NB4 (cell line): ENCODE measurements around the gene JAK2.
A peak's percentile ranks its signal among the peaks of the same experiment; 100 is the strongest.

ENCODE experiments used
- DNase-seq: peaks from one replicate; pipeline ENCODE4 v3.0.0; 2010; ENCODE audit warnings: low read depth
- H3K4me3 ChIP-seq: one replicate; pipeline ENCODE4 v1.5.1; 2011; ENCODE audit warnings: mild to moderate bottlenecking, low read depth, low read length, moderate library complexity
- MYC ChIP-seq: IDR thresholded peaks from 2 replicates; pipeline ENCODE4 v1.6.1; 2011; ENCODE audit warnings: low read depth, low read length
- POLR2A ChIP-seq: IDR thresholded peaks from 2 replicates; pipeline ENCODE4 v1.6.1; 2011; ENCODE audit warnings: mild to moderate bottlenecking; ENCODE audit not compliant: insufficient read length; ENCODE audit errors: extremely low read depth
- TF ChIP-seq, protein P1 (sequence below): IDR thresholded peaks from 2 replicates; pipeline ENCODE4 v1.6.1; 2011; ENCODE audit warnings: low read depth, low read length
- TF ChIP-seq, protein P2 (sequence below): IDR thresholded peaks from one replicate; pipeline ENCODE4 v1.5.1; 2012; ENCODE audit warnings: low read depth, low read length

Gene JAK2

DNA sequence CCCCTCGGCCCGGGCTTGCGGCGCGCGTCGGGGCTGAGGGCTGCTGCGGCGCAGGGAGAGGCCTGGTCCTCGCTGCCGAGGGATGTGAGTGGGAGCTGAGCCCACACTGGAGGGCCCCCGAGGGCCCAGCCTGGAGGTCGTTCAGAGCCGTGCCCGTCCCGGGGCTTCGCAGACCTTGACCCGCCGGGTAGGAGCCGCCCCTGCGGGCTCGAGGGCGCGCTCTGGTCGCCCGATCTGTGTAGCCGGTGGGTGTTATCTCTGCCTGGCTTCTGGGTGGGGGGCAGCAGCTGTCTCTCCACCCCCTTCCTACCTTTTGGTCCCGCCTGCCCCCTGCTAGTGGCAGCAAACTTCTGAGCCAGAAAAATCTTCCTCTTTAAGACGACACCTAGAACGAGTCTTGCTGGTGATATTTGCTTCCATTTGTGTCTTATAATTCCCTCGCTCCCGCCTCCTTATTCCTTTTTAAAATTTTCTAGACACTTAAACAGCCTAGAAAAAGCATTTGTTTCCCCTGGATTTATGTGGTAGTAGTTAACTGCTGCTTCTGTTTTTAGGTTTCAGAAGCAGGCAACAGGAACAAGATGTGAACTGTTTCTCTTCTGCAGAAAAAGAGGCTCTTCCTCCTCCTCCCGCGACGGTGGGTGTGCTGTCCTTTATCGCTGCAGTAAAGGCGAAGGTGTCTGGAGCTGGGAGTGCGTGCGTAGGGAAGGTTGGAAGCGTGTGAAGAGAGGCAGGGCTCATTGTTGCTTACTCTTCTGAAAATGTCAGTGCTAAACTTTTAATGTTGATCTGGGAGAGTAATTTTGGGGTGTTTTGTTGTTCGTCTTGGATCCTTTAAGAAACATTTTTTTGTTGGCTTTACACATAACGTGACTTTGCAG lies 554 bp downstream of the JAK2 start:
- peak; percentile 85 for DNase-seq
- peak overlapping the region; percentile 76 for H3K4me3 ChIP-seq
- TF ChIP-seq MYC (peak; percentile 54; the same call in 1 of the 2 replicates), POLR2A (peak; percentile 30)
- TF ChIP-seq, protein P1, sequence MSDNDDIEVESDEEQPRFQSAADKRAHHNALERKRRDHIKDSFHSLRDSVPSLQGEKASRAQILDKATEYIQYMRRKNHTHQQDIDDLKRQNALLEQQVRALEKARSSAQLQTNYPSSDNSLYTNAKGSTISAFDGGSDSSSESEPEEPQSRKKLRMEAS = peak; percentile 65
- TF ChIP-seq, protein P2, sequence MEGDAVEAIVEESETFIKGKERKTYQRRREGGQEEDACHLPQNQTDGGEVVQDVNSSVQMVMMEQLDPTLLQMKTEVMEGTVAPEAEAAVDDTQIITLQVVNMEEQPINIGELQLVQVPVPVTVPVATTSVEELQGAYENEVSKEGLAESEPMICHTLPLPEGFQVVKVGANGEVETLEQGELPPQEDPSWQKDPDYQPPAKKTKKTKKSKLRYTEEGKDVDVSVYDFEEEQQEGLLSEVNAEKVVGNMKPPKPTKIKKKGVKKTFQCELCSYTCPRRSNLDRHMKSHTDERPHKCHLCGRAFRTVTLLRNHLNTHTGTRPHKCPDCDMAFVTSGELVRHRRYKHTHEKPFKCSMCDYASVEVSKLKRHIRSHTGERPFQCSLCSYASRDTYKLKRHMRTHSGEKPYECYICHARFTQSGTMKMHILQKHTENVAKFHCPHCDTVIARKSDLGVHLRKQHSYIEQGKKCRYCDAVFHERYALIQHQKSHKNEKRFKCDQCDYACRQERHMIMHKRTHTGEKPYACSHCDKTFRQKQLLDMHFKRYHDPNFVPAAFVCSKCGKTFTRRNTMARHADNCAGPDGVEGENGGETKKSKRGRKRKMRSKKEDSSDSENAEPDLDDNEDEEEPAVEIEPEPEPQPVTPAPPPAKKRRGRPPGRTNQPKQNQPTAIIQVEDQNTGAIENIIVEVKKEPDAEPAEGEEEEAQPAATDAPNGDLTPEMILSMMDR = no peak

DNA sequence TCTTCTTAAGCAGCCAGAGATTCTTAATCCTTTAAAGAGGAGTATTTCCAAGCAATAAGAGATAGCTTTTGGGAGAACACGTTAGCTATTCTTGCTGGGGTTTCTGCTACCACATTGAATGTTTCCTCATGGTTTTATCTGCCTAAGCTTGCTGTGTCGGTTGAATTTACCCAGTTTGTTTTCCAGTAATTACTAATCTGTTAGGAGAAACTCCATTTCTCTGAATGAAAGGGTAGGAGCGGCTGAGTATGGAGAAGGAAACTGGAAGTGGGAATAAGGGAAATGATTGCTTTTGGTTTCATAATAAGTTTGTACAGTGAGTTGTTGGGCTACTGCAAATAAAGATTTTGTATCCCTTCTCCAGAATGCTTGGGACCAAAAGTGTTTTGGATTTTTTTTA lies 1.2 kb downstream of the JAK2 start:
- H3K4me3 ChIP-seq = peak overlapping the region; percentile 76
- no peak for DNase-seq
- TF ChIP-seq, protein P1 = no peak
- TF ChIP-seq MYC (no peak), POLR2A (no peak)
- TF ChIP-seq, protein P2 = no peak

DNA sequence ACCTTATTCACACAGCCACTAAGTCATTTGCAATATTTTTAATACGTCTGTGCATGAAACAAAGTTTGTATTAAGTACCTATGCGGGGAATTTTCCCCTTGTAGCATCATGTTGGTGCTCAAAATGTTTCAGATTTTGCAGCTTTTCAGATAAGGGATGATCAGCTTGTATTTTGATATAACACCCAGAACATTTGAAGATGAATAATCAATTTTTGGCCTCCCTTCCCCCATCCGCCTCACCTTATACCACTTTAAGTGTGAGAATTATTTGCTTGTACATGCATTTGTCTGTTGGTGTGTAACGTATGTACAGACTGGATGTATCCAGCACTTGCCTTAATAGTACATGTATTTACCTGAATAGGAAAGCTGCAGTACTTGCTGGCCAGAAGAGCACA lies 1.7 kb downstream of the JAK2 start:
- DNase-seq = no peak
- H3K4me3 ChIP-seq = peak overlapping the region; percentile 76
- TF ChIP-seq POLR2A (no peak), MYC (no peak)
- TF ChIP-seq, protein P1 = no peak
- TF ChIP-seq, protein P2 = no peak

DNA sequence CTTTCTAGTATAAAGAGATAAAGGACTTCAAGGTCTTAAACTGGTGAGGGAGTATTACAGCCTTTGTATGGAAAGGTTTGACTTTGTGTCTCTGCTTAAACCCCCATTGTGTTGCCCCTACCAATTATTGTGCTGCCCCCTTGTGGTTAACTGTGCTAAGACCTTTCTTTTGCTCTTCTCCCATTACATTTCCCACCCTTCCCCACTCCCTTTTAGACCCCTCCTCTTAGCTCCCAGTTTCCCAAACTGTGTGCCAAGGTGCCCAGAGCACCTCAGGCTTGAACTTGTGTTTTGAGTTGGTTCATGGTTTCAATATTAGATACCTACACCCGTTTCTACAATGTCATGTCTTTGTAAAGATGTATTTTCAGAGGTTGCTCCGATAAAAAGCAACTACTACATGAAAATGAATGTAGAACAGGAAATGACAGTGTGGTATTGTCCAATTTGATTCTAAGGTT lies 2.9 kb downstream of the JAK2 start:
- DNase-seq = peak; percentile 93
- TF ChIP-seq, protein P1 = peak; percentile 47; the same call in 1 of the 2 replicates
- no peak for TF ChIP-seq POLR2A
- TF ChIP-seq MYC = peak; percentile 58; the same call in 1 of the 2 replicates
- TF ChIP-seq, protein P2 = peak; percentile 95
- peak overlapping the region; percentile 5 for H3K4me3 ChIP-seq

DNA sequence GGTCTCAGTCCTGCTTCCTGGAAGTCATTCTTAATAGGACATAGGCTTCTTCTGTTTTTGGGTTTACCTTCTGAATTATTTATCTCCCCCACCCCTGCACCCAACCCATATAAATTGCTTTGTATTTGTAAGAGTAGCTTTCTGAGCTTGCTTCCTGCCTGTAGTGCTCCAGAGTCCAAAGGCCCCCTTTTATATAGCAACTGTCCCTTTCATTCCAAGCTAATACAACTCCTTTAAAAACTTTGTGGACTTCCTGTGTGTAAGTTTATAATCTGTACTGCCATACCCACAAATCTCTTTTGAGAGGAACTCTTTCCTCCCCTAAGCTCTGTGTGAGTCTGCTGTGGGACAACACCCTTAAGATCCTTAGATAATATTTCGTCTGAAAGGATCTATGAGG lies 7.8 kb downstream of the JAK2 start:
- DNase-seq = no peak
- no peak overlapping the region for H3K4me3 ChIP-seq
- TF ChIP-seq MYC = no peak
- TF ChIP-seq, protein P2 = no peak
- TF ChIP-seq, protein P1 = no peak
- TF ChIP-seq POLR2A = no peak
